GM10847 (cell line): ENCODE data around the gene BUD31.
A peak's percentile ranks its signal among the peaks of the same experiment; 100 is the strongest.

ENCODE experiments used
- POLR2A ChIP-seq: IDR thresholded peaks from 2 replicates; pipeline ENCODE4 v1.6.1; 2011; ENCODE audit not compliant: insufficient read length; ENCODE audit errors: extremely low read depth

BUD31 gene

GRCh38 chr7:99392046-99392445 lies 16.7 kb upstream of the BUD31 start:
- no peak for TF ChIP-seq POLR2A

GRCh38 chr7:99392659-99393354 lies 16.0 kb upstream of the BUD31 start:
- TF ChIP-seq POLR2A: peak; percentile 13

GRCh38 chr7:99393355-99394187 lies 15.2 kb upstream of the BUD31 start:
- no peak for TF ChIP-seq POLR2A

GRCh38 chr7:99394188-99394502 lies 14.6 kb upstream of the BUD31 start:
- TF ChIP-seq POLR2A: no peak

- TF ChIP-seq POLR2A: no peak
These were observed 13.0 kb upstream of the BUD31 start for GRCh38 chr7:99395616-99396327.

- TF ChIP-seq POLR2A: no peak
These were observed 12.1 kb upstream of the BUD31 start for GRCh38 chr7:99396418-99397296.

- no peak for TF ChIP-seq POLR2A
These were observed 11.3 kb upstream of the BUD31 start for GRCh38 chr7:99397297-99397983.

GRCh38 chr7:99398891-99399445 lies 9.8 kb upstream of the BUD31 start:
- no peak for TF ChIP-seq POLR2A

GRCh38 chr7:99399597-99399996 lies 9.2 kb upstream of the BUD31 start:
- TF ChIP-seq POLR2A: no peak

GRCh38 chr7:99402854-99403253 lies 5.9 kb upstream of the BUD31 start:
- no peak for TF ChIP-seq POLR2A

- TF ChIP-seq POLR2A: no peak
These were observed 5.0 kb upstream of the BUD31 start for GRCh38 chr7:99403764-99404163.

GRCh38 chr7:99404235-99404976 lies 4.4 kb upstream of the BUD31 start:
- TF ChIP-seq POLR2A: no peak

GRCh38 chr7:99404977-99405320 lies 3.8 kb upstream of the BUD31 start:
- TF ChIP-seq POLR2A: no peak

- TF ChIP-seq POLR2A: no peak
These were observed 2.2 kb upstream of the BUD31 start for GRCh38 chr7:99406557-99406956.
